ENCODE data around the gene HELZ2.

Gene HELZ2

DNA sequence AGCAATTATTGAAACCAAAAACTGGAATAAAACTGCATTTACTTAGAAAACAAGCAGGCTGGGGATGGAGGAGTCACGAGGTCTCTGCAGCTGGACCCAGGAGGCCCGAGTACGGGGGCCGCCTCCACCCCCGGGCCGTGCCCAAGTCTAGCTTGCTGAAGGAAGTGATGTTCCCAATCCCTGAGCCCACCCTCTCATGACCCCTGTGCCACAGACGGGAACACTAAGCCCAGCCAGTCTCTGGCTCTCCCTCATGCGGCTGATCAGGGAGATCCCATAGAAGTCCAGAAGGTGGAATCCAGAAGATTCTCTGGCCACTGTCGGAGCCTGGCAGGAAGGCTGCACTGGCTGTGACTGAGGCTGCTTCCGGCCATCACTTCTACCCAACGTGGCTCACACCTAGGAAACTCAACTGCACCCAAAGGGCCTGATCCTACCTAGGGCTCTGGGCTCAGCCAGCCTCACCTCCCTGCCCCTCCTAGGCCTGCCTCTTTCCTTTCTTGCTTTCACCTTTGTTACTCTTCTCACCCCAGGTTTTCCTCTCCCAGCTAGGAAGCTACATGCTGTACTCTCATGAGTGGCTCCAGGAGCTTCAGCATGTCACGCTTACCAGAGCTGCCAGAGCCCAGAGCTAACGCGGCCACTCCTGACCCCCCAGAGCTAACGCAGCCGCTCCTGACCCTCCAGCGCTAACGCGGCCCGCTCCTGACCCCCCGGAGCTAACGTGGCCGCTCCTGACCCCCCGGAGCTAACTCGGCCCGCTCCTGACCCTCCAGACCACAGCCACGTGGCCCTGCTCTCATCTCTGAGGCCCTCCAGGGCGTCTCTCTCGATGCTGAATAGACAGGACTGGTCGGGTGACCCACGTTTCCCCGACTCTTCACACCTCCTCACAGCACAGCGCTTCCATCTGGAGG lies 24.7 kb upstream of the HELZ2 start:
- no peak for DNase-seq (ENCODE audit: low read depth in 2 of 2, low spot score in 1 of 2)

DNA sequence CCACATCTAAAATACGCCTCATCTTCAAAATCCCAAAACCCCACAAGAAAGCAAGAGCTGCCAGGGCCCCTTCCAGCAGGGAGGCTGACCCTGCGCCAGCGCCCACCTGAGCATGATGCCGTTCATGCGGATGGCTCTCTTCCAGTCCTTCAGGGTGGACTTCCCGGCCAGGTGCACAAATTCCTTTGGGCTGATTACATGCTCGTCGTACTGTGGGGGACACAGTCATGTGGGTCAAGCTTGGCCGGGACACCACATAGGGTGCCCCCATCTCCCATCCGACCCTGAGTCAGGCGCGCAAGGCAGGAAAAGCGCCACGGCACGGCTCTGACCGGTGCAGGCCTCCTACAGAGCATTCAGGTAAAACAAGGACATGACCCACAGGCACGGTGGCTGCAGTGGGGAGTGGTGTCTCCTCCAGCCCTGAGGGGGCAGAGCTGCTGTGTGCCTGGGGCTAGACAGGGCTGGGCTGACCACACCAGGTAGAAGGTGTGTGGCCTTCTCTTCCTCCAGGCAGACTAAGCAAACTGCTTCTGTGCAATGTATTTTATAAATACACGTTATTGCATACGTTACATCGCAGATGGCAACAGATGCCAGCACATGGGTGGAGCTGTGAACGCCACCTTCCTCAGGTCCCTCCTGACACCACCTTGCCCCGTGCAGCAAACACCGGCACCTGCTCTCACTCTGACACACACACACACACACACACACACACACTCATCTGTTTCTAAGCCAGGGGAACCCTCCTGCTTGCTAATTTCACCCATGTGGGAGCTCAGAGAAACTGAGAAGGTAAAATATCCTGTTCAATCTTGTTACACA lies 23.8 kb upstream of the HELZ2 start:
- no peak for DNase-seq (ENCODE audit: low read depth in 2 of 2, low spot score in 1 of 2)

DNA sequence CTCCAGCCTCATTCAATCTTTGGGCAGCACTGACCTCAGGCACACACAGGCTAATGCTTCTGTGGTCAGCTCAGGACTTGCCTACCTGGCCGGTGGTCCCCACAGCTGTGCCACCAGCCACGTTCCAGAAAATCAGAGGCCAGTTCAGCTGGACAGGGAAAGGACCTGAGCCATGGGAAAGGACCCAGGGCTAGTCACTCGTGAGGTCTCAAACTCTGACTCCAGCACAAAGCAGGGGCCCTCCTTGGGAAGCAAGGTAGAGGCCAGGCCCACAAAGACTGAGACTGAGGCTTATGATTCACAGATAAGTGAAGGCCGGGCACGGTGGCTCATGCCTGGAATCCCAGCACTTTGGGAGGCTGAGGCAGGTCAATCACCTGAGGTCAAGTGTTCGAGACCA lies 22.4 kb upstream of the HELZ2 start:
- DNase-seq (ENCODE audit: low read depth in 2 of 2, low spot score in 1 of 2), result no peak

DNA sequence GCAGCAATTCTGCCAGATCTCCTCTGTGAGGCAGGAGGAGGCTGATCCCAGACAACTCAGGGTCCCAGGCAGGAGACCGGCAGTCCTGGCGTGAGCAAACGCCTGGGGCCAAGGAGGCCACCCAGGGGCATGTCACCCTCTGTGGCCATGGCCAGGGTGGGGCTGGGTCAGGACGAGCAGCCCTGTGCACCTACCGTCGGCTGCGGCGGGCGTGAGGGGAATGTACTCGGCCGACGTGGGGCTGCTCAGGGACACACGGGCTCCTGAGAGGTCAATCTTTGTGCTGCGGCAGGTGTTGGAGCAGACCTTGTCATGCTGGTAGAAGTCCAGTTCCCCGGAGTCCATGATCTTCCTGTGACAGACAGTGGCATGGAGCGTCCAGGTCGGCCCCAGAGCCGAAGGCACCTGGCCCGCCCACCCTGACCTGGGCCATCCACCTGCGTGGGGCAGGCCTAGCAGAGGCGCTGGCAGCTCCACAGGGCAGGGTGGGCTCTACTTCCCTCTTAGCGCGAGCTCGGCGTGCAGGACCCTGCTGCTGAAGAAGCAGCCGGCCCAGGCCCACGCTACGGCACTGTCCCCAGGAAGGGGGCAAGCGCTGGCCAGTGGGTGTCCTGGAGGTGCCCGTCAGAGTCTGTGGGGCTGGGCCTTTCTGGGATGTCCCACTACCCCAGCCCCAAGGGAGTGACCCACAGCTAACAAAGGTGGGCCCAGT lies 21.5 kb upstream of the HELZ2 start:
- no peak for DNase-seq (ENCODE audit: low read depth in 2 of 2, low spot score in 1 of 2)

DNA sequence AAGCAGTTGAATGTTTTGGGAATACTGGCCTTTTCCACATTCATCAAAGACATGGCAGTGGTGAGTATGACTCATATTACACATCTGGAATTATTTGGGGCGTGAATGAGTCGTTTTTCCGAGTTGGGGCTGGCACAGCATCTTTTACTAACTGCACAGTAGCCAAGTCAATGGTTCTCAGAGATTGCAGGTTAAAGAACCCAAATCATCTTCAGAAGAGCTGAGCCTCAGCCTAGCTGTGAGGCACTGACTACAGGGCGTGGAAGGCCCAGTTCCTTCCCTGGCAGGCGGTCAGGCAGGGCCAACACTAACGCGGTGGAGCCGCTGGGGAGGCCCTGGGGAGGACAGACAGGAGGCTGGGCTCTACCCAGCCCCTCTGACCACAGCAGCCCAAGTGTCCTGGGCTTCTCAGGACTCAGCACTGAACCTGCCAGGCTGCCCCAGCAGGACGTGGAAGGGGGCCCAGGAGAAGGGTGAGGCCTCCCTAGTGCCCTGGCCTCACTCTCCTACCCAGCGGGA lies 20.1 kb upstream of the HELZ2 start:
- DNase-seq (ENCODE audit: low read depth in 2 of 2, low spot score in 1 of 2), result no peak

DNA sequence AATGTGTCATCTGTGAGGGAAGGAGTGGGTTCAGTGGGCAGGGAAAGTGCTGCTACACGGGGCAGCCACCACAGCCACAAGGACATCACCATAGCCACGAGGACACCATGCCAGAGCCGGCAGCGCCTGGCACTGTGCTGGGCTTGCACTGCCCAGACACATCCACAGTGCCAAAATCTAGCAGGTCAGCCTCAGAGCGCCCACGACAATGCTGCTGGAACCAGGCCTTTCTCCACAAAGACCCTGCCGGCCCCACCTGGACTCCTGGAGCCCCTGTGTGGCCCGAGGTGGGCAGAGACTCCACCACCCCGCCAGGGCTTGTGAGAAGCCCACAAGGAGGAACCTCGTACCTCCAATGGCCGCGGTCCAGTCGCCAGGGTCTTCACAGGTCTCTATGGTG lies 18.6 kb upstream of the HELZ2 start:
- DNase-seq (ENCODE audit: low read depth in 2 of 2, low spot score in 1 of 2), result no peak

DNA sequence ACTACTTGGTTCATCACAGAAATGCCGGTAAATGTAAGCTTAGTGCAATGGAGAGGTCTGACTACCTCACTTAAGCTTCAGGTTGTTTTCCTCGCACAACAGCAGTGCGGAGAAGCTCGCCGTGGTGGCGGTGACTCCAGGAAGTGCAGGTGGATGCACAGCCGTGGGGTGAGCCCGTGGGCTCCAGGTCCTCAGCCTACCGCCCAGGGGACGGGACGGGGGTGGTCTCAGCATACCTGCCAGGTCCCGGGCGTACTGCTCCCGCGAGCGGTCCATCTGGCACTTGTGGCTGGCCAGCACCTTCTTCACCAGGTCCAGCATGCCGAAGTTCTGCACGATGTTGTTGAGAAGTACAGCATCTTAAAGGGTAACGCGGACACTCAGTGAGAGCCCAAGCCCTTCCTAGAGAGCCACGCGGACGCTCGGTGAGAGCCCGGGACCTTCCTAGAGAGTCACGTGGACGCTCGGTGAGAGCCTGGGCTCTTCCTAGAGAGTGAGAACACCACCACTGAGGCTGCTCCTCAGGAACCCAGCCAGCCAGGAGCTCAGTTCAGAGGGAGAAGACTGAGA lies 17.8 kb upstream of the HELZ2 start:
- no peak for DNase-seq (ENCODE audit: low read depth in 2 of 2, low spot score in 1 of 2)

DNA sequence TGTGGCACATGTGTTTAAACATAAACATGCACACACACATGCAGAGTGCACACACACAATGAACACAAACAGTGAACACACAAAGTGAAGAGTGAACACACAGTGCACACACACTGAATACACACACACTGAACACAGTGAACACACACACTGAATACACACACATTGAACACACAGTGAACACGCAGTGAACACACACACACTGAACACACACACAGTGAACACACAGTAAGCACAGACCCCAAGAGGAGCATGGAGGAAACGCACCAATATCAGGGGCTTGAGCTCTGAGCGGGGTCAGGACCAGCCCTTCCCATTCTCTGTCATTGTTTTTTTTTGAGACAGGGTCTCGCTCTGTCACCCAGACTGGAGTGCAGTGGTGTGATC lies 17.1 kb upstream of the HELZ2 start:
- no peak for DNase-seq (ENCODE audit: low read depth in 2 of 2, low spot score in 1 of 2)

DNA sequence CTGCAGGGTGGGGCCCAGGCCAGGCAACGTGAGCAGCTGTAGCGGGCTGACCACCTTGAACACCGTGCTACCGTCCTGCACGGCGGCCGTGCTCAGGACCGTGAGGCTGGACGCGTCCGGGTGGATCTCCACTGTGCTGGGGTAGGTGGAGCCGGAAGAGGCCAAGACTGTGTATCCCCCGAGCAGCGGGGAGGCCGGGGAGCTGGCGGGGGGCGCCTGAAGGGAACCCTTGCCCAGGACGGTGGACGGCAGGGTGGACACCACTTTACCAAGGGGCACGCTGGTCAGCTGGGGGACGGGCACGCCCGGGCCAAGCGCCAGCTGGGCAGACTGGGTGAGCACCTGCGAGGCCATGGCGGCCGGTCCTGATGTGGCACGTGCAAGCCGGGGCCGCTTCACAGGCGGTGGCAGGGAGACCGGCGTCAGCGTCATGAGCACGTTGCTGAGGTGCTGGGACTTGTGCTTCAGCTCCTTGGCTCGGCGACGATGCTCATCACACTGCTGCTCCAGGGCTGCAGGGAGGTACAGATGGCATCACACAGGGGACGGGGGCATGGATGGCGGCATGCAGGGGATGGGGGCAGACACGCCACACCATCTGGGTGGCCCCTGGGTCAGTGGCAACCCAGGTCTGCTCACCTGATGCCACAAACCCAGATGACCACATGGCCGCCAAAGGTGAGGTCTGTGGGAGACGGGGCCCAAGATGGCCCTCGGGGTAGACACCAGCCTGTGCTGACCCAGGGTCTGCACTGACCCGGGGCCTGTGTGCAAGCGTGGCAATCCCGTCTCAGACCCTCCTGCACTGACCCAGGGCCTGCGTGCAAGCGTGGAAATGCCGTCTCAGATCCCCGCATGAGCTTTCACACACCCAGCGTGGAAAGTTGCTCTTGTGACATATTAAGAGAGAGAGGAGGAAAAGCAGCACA lies 16.4 kb upstream of the HELZ2 start:
- no peak for DNase-seq (ENCODE audit: low read depth in 2 of 2, low spot score in 1 of 2)

DNA sequence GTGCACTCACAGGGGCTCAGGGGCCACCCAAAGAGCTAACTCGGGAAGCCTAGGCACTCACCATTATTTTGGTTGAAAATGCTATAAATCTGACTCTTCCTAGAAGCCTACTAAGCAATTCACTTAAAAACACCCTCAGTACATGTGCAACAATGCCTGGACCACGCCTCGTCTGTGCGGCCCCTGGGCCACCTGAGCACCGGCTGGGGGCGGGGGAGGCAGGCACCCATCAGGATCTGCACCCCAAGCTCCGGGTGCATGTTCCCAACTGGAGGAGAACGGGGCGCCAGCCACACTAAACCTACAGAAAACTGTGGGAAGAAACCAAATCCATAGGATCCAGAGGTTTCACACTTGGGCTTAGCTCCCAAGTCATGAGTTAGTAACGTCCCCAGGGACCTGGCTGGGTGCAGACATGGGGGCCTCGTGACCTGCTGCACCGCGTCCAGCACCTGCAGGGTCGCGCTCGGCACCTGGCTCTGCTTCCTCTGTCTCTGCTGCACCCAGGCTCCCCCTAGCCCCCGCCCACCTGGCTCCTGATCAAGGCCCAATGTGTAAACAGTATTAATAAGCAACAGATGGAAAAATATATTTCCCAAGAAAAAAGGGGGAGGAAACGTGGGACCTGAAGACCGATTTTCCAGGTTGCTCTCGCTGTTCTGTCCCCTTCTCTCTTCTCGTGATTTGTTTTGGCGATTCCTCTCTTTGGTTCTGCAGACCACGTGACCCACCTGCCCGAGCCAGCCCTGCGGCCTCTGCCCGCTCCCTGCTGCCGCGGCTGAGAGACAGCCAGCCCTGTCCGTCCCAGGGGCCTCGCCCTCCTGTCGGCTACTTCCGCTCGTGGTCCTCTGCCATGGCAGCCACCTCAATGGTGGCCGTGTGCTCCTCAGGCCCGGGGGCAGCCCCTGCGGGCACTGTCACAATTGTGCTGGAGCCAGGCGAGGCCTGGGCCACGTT lies 15.5 kb upstream of the HELZ2 start:
- no peak for DNase-seq (ENCODE audit: low read depth in 2 of 2, low spot score in 1 of 2)

DNA sequence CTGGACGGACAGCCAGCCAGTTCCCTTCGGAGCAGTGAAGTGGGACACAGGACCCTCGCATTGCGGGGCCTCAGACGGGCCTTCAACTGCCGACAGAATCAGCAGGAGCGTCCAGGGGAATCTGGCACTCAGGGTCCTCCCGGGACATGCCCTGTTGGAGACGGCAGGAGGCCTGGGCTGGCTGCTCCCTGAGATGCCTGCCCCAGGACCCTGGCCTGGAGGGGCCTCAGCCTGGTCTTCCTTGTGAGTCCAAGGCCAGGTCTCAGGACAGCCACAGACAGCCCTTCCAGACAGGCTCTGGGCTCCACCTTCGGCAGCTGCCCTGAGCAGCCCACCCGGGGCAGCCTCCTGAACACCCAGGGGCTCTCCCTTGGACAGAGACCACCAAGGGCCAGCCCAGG lies 14.6 kb upstream of the HELZ2 start:
- DNase-seq (ENCODE audit: low read depth in 2 of 2, low spot score in 1 of 2), result no peak

DNA sequence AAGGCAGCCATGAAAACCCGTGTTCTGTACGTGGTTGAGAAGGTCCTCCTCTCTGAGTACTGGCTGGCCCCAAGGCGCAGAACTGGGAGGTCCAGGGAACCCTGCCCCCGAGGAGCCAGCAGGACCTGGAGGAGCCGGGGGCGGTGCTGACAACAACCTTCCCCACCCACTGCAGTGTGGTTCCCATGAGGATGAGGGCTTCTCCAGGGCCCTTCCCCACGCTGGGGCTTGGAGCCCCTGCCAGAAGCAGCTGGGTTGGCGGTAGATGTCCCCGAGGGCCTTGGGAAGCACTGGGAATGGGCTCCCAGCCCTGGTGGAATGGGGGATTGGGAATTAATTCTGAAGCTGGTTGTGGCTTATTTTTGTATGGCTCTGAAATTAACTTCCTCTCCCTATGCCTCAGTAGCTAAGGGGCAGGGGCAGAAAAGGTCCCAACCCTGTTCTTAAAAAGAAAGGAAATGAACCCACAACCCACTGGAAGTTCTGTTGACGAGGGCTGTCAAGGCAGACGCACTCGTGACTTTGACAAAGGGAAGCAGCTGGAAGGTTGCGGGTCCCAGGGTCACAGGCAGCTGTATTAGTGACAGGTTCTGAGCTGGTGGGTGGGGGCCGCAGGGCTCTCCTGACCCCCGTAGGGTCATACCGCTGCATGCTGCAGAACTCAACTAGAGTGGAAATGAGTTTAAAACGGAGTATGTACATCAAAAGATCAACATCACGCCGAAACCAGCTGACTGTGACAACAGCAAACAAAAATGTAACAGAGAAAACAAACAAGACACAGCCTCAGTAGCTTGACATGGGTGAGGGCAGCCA lies 13.9 kb upstream of the HELZ2 start:
- DNase-seq (ENCODE audit: low read depth in 2 of 2, low spot score in 1 of 2), result no peak

DNA sequence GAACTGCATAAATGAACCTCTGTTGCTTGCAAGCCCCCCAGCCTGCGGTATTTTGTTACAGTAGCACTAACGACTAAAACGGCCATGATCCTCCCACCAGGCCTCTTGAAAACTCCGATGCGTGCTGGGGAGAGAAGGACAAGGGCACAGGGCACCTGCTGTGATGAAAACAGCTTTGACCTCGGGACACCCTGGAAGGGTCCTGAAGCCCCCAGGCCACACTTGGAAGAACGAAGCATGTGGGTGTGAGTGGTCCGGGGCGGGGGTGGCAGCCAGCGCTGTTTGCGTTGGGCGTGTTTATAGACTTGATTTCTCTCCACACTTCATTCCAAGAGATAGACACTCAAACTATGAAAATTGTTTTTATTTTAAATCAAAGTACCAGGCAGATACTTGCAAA lies 13.2 kb upstream of the HELZ2 start:
- DNase-seq (ENCODE audit: low read depth in 2 of 2, low spot score in 1 of 2), result no peak

DNA sequence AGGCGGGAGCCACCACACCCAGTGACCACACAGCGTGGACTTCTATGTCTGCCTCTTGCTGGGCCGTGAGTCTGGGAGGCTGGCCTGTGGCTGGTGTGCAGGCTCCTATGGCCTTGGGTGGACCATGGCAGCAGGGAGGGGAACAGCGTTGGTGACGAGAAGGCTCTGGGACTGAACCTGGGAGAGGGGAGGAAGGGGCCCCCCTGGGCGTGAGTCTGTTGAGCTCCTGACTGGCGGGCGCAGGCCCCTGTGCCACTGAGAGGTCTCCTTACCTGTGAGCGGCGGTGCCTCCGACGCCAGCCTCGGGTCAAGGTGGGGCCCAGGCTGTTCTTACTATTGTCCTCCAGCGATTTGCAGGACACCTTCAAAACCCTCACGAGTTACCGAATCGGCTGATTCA lies 12.8 kb upstream of the HELZ2 start:
- DNase-seq (ENCODE audit: low read depth in 2 of 2, low spot score in 1 of 2), result no peak

DNA sequence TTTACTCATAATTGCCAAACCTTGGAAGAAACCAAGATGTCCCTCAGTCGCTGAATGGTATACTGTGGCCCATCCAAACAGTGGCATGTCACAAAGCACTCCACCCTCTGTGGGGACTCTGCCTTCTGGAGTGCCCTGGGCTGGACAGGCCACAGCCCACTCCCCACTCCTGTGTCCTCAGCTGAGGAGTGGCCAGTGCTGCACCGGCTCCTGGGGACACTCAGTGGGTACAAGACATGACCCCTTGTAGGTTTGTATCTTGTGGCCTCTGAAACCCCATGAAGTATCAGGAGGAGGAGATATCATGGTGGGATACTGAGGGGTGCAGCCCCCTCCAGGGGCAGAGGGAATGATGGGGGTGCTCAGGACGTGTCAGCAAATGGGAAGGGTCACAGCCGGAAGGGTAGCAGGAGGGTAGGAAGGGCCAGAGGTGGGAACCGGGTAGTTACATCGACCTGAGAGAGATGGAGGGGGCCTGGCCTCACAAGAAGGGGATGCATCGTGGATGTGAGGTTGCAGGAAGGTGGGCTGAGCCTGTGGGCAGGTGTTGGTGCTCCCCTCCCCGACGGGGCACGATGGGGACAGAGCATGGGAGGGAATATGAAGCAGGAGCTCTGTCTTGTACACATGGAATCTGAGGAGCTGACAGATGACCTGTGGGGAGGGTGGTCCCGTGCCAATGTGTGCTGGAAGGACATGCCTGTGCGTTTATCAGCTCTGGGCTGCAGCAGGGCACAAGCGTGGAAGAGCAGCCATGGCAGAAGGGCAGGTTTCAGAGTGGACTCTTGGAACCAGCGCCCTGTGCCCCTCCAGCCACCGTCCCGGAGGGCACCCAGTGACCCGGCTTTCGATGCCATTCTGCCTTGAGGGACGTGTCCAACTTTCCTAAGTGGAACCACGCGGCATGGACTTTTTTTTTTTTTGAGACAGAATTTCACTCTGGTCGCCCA lies 11.9 kb upstream of the HELZ2 start:
- no peak for DNase-seq (ENCODE audit: low read depth in 2 of 2, low spot score in 1 of 2)

DNA sequence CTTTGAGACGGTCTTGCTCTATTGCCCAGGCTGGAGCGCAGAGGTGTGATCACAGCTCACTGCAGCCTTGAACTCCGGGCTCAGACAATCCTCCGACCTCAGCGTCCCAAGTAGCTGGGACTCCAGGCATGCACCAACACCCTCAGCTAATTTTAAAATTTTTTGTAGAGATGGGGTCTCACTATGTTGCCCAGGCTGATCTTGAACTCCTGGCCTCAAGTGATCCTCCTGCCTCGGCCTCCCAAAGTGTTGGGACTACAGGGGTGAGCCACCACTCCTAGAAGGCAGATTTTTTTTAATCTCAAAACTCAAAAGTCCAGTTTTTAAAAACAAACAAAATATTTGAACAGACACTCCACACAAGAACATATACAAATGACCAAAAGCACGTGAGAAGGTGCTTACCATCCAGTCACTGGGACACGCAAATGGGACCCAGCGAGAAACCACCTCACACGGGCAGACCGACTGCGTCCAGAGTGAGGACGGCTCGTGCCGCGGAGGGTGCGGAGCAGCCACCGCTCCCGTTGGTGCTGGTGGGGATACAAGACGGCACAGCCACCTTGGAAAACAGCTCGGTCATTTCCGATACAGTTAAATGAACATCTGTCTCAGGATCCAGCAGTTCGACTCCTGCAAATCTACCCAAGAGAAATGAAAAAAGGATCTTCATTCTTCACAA lies 8.5 kb upstream of the HELZ2 start:
- no peak for DNase-seq (ENCODE audit: low read depth in 2 of 2, low spot score in 1 of 2)

All from stimulated activated CD8-positive, alpha-beta memory T cell treated with anti-CD3 and anti-CD28 coated beads, Interleukin-4, amount 100 ng/mL, for 1 hour (primary cell).